Epithelial cell of esophagus (primary cell): Measurements from ENCODE around the gene NANOS2.
"Not testable (repeated sequence)": the region's sequence is repeated elsewhere in the genome, so short reads cannot be mapped to it uniquely, and the experiment has no call there.

Experiments
- DNase-seq: peaks from one replicate; pipeline ENCODE4 v3.0.0; 2010; ENCODE audit warnings: low read depth
- H3K4me3 ChIP-seq: 2 replicates; pipeline ENCODE4 v1.5.1; 2011; ENCODE audit warnings: mild to moderate bottlenecking, low read length, control low read depth
- CTCF ChIP-seq: IDR thresholded peaks from 2 replicates; pipeline ENCODE4 v1.5.1; 2011; ENCODE audit warnings: low read depth, mild to moderate bottlenecking, low read length, control low read depth, inconsistent platforms; ENCODE audit not compliant: insufficient read depth; ENCODE audit errors: missing control alignments

Gene NANOS2

GRCh38 chr19:45897261-45897812 lies 17.2 kb downstream of the NANOS2 start:
- TF ChIP-seq CTCF: no peak
- DNase-seq: no peak
- no peak overlapping the region for H3K4me3 ChIP-seq

GRCh38 chr19:45895983-45896599 lies 18.5 kb downstream of the NANOS2 start:
- H3K4me3 ChIP-seq, DNase-seq: not testable (repeated sequence)

- H3K4me3 ChIP-seq: no peak overlapping the region
- no peak for DNase-seq
- no peak for TF ChIP-seq CTCF
Observed at GRCh38 chr19:45895519-45895972, 19.0 kb downstream of the NANOS2 start.

- no peak for TF ChIP-seq CTCF
- no peak overlapping the region for H3K4me3 ChIP-seq
- no peak for DNase-seq
Observed at GRCh38 chr19:45890877-45891276, 23.7 kb downstream of the NANOS2 start.

- TF ChIP-seq CTCF: no peak
- no peak for DNase-seq
- H3K4me3 ChIP-seq: no peak overlapping the region
Observed at GRCh38 chr19:45889210-45889885, 25.2 kb downstream of the NANOS2 start.

GRCh38 chr19:45887200-45887710 lies 27.3 kb downstream of the NANOS2 start:
- H3K4me3 ChIP-seq: peak overlapping the region; percentile 68
- TF ChIP-seq CTCF: no peak
- no peak for DNase-seq

- no peak for TF ChIP-seq CTCF
Observed at GRCh38 chr19:45886427-45887199, 28.0 kb downstream of the NANOS2 start.

More at GRCh38 chr19:45886427-45887199, 28.0 kb downstream of the NANOS2 start:
- peak; percentile 97 for DNase-seq
- H3K4me3 ChIP-seq: peak overlapping the region; percentile 68
